Fibroblast of lung (primary cell): ENCODE data around the gene SH3D19. TPM values are rescaled to one million over a fixed set of nuclear protein-coding genes. Genes with fewer than 3 reads are reported as not detected.
A peak's percentile ranks its signal among the peaks of the same experiment; 100 is the strongest.

Experiments
- DNase-seq, 2 donors: peaks; one replicate each; pipeline versions ENCODE4 v3.0.0 to v3.0.0-alpha.2; 2010; ENCODE audit warnings: low read depth in 2 of 2
- H2AFZ ChIP-seq: 2 replicates; pipeline ENCODE4 v1.5.1; 2012; ENCODE audit warnings: low read length, control low read depth, inconsistent platforms
- H3K27ac ChIP-seq: 2 replicates; pipeline ENCODE4 v1.5.1; 2011; ENCODE audit warnings: low read length, control low read depth; ENCODE audit not compliant: insufficient read depth
- H3K27me3 ChIP-seq: 2 replicates; pipeline ENCODE4 v1.5.1; 2011; ENCODE audit warnings: mild to moderate bottlenecking, low read length; ENCODE audit not compliant: control insufficient read depth, insufficient read depth
- H3K36me3 ChIP-seq: 2 replicates; pipeline ENCODE4 v1.5.1; 2011; ENCODE audit warnings: low read length; ENCODE audit not compliant: control insufficient read depth, insufficient read depth
- H3K4me1 ChIP-seq: 2 replicates; pipeline ENCODE4 v1.5.1; 2011; ENCODE audit warnings: low read length; ENCODE audit not compliant: control insufficient read depth, insufficient read depth; ENCODE audit errors: extremely low read depth
- H3K4me2 ChIP-seq: 2 replicates; pipeline ENCODE4 v1.5.1; 2011; ENCODE audit warnings: low read length, control low read depth; ENCODE audit not compliant: insufficient read depth; ENCODE audit errors: extremely low read depth
- H3K4me3 ChIP-seq, 4 experiments: fragments of 200-600 bp in 1 of 4; sonication (generic) in 1 of 4; replicated peaks in 1 of 4; 2 replicates each; pipeline ENCODE4 v1.5.1; 2011 to 2016; ENCODE audit warnings: low read length in 4 of 4, low read depth in 3 of 4, mild to moderate bottlenecking in 3 of 4, control low read depth in 2 of 4, inconsistent platforms in 1 of 4, mixed read lengths in 1 of 4; ENCODE audit not compliant: insufficient read depth in 1 of 4; ENCODE audit errors: control extremely low read depth in 1 of 4
- H3K79me2 ChIP-seq: 2 replicates; pipeline ENCODE4 v1.5.1; 2012; ENCODE audit warnings: mild to moderate bottlenecking, low read length, inconsistent platforms; ENCODE audit not compliant: control insufficient read depth, insufficient read depth
- H3K9ac ChIP-seq: 2 replicates; pipeline ENCODE4 v1.5.1; 2011; ENCODE audit warnings: mild to moderate bottlenecking, low read length, control low read depth; ENCODE audit not compliant: insufficient read depth
- H3K9me3 ChIP-seq: 2 replicates; pipeline ENCODE4 v1.5.1; 2012; ENCODE audit warnings: low read depth, low read length; ENCODE audit not compliant: control insufficient read depth, insufficient read depth
- H4K20me1 ChIP-seq: 2 replicates; pipeline ENCODE4 v1.5.1; 2011; ENCODE audit warnings: low read length; ENCODE audit not compliant: control insufficient read depth, insufficient read depth; ENCODE audit errors: extremely low read depth
- EZH2 ChIP-seq: IDR thresholded peaks from 2 replicates; pipeline ENCODE4 v1.5.1; 2012; ENCODE audit warnings: low read length, control low read depth, mild to moderate bottlenecking; ENCODE audit errors: missing control alignments
- polyA plus RNA-seq, 2 donors: library from polyadenylated mRNA; depleted of rRNA in 1 of 2; stranded (reverse) in 1 of 2; unstranded in 1 of 2; fragments of >200 nt; gene quantifications; 2 replicates each; pipeline ENCODE4 v1.2.1, GENCODE V29; 2011 to 2012; ENCODE audit warnings: missing spikeins in 1 of 2
- total RNA-seq: library from RNA; depleted of rRNA; stranded (reverse); fragments of >200 nt; gene quantifications from 2 replicates; pipeline ENCODE4 v1.2.1, GENCODE V29; 2014
- TF ChIP-seq, protein P1 (sequence below), 2 donors: IDR thresholded peaks in 1 of 2; conservative IDR thresholded peaks in 1 of 2; 1 replicate in 1 of 2; 2 replicates in 1 of 2; pipeline ENCODE4 v1.5.1; 2011 to 2012; ENCODE audit warnings: low read length in 2 of 2, control low read depth in 1 of 2, inconsistent platforms in 1 of 2, low read depth in 1 of 2, mild to moderate bottlenecking in 1 of 2

SH3D19 gene
- total and polyA plus RNA-seq, 2 donors (not counting 1 experiment from before 2014, with no cell fraction given), result 31.4 to 41.3 TPM

DNA sequence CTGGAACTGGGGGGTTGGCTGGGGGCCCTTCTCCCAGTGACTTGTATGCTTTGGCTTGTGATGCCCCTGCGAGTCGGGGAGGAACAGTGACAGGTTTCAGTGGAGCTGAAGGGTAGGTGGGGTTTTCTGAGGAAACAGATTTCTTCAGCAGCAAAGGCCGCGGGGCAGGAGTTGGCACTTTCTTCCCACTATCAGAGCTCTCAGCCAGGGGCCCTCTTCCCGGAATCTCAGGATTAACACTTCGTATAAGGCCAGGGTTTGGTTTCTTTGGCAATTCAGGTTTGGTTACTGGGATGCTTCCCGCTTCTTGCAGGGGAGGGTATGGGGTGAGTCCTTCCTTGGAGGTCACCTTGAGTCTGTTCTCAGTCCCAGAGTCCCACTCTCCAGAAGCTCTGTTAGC is 150.6 kb downstream of the SH3D19 start:
- no peaks in the 10 kb centered on the region for H3K27me3 ChIP-seq
- TF ChIP-seq EZH2, result no peak
- TF ChIP-seq, protein P1, sequence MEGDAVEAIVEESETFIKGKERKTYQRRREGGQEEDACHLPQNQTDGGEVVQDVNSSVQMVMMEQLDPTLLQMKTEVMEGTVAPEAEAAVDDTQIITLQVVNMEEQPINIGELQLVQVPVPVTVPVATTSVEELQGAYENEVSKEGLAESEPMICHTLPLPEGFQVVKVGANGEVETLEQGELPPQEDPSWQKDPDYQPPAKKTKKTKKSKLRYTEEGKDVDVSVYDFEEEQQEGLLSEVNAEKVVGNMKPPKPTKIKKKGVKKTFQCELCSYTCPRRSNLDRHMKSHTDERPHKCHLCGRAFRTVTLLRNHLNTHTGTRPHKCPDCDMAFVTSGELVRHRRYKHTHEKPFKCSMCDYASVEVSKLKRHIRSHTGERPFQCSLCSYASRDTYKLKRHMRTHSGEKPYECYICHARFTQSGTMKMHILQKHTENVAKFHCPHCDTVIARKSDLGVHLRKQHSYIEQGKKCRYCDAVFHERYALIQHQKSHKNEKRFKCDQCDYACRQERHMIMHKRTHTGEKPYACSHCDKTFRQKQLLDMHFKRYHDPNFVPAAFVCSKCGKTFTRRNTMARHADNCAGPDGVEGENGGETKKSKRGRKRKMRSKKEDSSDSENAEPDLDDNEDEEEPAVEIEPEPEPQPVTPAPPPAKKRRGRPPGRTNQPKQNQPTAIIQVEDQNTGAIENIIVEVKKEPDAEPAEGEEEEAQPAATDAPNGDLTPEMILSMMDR (conservative IDR thresholded peaks at IDR 0.05 in 1 of 2, IDR thresholded peaks at IDR 0.05 in 1 of 2; ENCODE audit: low read depth in 1 of 2, low read length in 2 of 2), result no peak
- no peak overlapping the region for H2AFZ ChIP-seq
- H3K79me2 ChIP-seq, result no peaks in the 10 kb centered on the region
- H3K27ac ChIP-seq, result no peak overlapping the region
- no peak overlapping the region for H3K9ac ChIP-seq
- no peak overlapping the region for H3K4me3 ChIP-seq
- H3K9me3 ChIP-seq, result no peaks in the 10 kb centered on the region
- H3K4me2 ChIP-seq, result no peak overlapping the region
- H4K20me1 ChIP-seq, result no peaks in the 10 kb centered on the region
- no peaks in the 10 kb centered on the region for H3K4me1 ChIP-seq
- DNase-seq, result no peak
- H3K36me3 ChIP-seq, result peaks cover 5% of the 10 kb centered on the region

DNA sequence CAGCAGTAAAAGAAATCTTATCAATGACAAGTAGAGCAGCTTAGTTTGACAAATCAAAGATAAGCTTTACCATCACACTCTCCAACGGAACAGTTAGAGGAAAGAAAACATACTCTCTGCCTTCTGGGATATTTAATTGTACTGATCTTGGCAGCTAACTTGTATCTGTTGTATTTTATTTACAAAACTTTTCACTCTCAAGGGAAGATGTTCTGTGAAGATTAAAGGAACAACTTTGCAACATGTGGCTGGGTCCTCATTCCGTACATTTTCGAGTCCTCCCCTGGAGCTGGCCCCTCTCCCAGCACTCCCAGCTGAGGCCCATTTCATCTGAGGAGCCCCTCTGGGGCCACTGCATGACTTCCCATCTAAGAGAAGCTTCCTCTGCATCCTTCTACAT is 151.5 kb downstream of the SH3D19 start:
- H3K36me3 ChIP-seq, result peaks cover 5% of the 10 kb centered on the region
- H3K79me2 ChIP-seq, result no peaks in the 10 kb centered on the region
- no peak overlapping the region for H2AFZ ChIP-seq
- H3K4me1 ChIP-seq, result peaks cover 1% of the 10 kb centered on the region
- no peak overlapping the region for H3K4me2 ChIP-seq
- no peaks in the 10 kb centered on the region for H4K20me1 ChIP-seq
- no peak overlapping the region for H3K4me3 ChIP-seq
- peak; percentile 8 to 68 for DNase-seq
- H3K9ac ChIP-seq, result no peak overlapping the region
- no peaks in the 10 kb centered on the region for H3K9me3 ChIP-seq
- TF ChIP-seq, protein P1 (conservative IDR thresholded peaks at IDR 0.05 in 1 of 2, IDR thresholded peaks at IDR 0.05 in 1 of 2; ENCODE audit: low read depth in 1 of 2, low read length in 2 of 2), result no peak
- H3K27me3 ChIP-seq, result no peaks in the 10 kb centered on the region
- H3K27ac ChIP-seq, result no peak overlapping the region

DNA sequence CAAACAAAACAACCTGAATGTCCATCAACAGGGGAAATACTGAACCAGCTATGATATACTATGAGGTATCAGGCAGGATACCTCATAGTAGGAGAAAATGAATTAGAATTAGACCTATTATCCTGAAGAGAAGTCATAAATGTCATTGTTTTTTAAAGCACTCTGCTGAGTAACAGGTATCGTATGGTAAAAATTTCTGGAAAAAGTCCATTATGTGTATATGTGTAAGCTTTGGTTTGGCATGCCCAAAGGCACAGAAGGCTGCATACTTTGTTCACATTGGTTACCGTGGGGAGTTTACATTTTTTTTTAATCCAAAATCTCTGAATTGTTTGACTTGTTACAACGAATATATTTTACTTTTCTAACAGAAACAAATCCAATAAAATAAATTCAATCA is 155.5 kb downstream of the SH3D19 start:
- TF ChIP-seq, protein P1 (conservative IDR thresholded peaks at IDR 0.05 in 1 of 2, IDR thresholded peaks at IDR 0.05 in 1 of 2; ENCODE audit: low read depth in 1 of 2, low read length in 2 of 2), result no peak
- TF ChIP-seq EZH2, result no peak
- H3K79me2 ChIP-seq, result no peaks in the 10 kb centered on the region
- H2AFZ ChIP-seq, result no peak overlapping the region
- peak; percentile 55 to 71 for DNase-seq
- H3K9ac ChIP-seq, result no peak overlapping the region
- H3K4me3 ChIP-seq, result peak overlapping the region in 2 of 4 experiments; percentile 16 to 20
- H3K27me3 ChIP-seq, result no peaks in the 10 kb centered on the region
- peaks cover 1% of the 10 kb centered on the region for H3K36me3 ChIP-seq
- peaks cover 13% of the 10 kb centered on the region for H3K4me1 ChIP-seq
- peak overlapping the region; percentile 60 for H3K4me2 ChIP-seq
- no peaks in the 10 kb centered on the region for H4K20me1 ChIP-seq
- H3K9me3 ChIP-seq, result no peaks in the 10 kb centered on the region
- H3K27ac ChIP-seq, result peak overlapping the region; percentile 42
